ENCODE measurements around the gene RPH3AL.

DNA sequence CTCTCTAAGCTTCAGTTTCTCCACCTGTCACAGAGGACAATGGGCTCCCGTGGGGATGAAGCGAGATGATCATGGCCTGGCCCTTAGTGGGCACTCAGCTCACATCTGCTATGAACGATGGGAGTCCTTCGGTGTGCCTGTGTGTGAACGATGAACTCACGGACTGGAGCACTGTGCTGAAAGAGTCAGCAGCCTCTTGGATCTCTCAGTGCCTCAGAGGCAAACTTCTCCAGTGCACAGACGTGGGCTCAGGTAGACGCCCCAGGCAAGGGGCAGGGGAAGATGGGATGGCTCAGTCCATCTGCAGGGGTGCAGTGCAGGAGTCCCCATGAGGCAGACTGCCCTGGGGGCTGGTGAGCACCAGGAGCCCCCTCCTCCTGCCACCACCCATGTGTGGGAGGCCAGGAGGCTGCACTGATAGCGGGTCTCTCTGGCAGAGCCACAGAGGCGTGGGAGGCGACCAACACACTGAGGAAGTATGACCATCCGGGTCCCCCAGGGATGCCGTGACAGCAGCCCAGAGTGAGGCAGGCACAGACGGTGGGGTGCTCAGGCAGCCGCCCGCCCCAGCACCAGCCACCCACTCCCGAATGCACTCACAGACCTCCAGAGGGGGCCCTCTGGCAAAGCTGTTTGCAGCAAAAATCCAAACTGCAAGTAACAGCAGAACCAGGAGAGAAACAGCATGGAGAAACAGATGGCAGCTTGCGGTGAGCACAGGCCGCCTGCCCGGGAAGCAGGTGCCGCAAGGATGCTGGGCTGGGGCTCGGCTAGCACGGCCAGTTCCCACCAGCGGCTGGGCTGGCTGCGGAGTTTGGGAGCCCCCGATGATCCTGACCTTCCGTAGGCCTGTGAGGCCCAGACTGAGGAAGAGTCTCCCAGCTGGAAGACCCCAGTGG, 82.7 kb downstream of the RPH3AL start:
- TF ChIP-seq, protein P1, sequence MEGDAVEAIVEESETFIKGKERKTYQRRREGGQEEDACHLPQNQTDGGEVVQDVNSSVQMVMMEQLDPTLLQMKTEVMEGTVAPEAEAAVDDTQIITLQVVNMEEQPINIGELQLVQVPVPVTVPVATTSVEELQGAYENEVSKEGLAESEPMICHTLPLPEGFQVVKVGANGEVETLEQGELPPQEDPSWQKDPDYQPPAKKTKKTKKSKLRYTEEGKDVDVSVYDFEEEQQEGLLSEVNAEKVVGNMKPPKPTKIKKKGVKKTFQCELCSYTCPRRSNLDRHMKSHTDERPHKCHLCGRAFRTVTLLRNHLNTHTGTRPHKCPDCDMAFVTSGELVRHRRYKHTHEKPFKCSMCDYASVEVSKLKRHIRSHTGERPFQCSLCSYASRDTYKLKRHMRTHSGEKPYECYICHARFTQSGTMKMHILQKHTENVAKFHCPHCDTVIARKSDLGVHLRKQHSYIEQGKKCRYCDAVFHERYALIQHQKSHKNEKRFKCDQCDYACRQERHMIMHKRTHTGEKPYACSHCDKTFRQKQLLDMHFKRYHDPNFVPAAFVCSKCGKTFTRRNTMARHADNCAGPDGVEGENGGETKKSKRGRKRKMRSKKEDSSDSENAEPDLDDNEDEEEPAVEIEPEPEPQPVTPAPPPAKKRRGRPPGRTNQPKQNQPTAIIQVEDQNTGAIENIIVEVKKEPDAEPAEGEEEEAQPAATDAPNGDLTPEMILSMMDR (IDR thresholded peaks at IDR 0.05), result no peak
- TF ChIP-seq POLR2A (IDR thresholded peaks at IDR 0.05), result no peak
